Kidney (tissue), 14 donors: ENCODE results near the gene PCDHB11. TPM values are rescaled to one million over a fixed set of nuclear protein-coding genes. Genes with fewer than 3 reads are reported as not detected.
"Not testable (repeated sequence)": the region's sequence is repeated elsewhere in the genome, so short reads cannot be mapped to it uniquely, and the experiment has no call there.

Experiments used
- DNase-seq, 5 donors: peaks; one replicate each; pipeline ENCODE4 v3.0.0-alpha.2; 2013 to 2020
- FAIRE-seq: peaks from 2 replicates; lab custom pipeline; 2012; peaks lifted over from hg19 to GRCh38; lab: Jason Lieb, UNC
- H3K27ac ChIP-seq, 2 donors: one replicate each; pipeline ENCODE4 v1.7.0; 2013; ENCODE audit warnings: low read depth in 2 of 2, low read length in 2 of 2, inconsistent platforms in 1 of 2
- H3K27me3 ChIP-seq: one replicate; pipeline ENCODE4 v1.7.1; 2013; ENCODE audit warnings: low read length, inconsistent platforms; ENCODE audit not compliant: control insufficient read depth, insufficient read depth
- H3K36me3 ChIP-seq, 3 donors: one replicate each; pipeline versions ENCODE4 v1.7.0 to v1.7.1; 2013; ENCODE audit warnings: low read length in 3 of 3, control low read depth in 1 of 3, inconsistent platforms in 1 of 3; ENCODE audit not compliant: insufficient read depth in 3 of 3, control insufficient read depth in 2 of 3
- H3K4me1 ChIP-seq, 3 donors: one replicate each; pipeline versions ENCODE4 v1.7.0 to v1.7.1; 2013; ENCODE audit warnings: low read length in 3 of 3, inconsistent platforms in 1 of 3, low read depth in 1 of 3; ENCODE audit not compliant: control insufficient read depth in 2 of 3, insufficient read depth in 2 of 3
- H3K4me3 ChIP-seq, 3 donors: one replicate each; pipeline versions ENCODE4 v1.7.0 to v1.8.1; 2013; ENCODE audit warnings: low read length in 3 of 3, control low read depth in 1 of 3, inconsistent platforms in 1 of 3
- H3K9ac ChIP-seq, 3 donors: one replicate each; pipeline versions ENCODE4 v1.7.0 to v1.7.1; 2013; ENCODE audit warnings: low read length in 3 of 3, control low read depth in 1 of 3, inconsistent platforms in 1 of 3
- H3K9me3 ChIP-seq, 3 donors: one replicate each; pipeline versions ENCODE4 v1.7.0 to v1.7.1; 2013; ENCODE audit warnings: low read length in 3 of 3, control low read depth in 1 of 3, inconsistent platforms in 1 of 3; ENCODE audit not compliant: control insufficient read depth in 2 of 3, insufficient read depth in 1 of 3
- CTCF ChIP-seq: IDR thresholded peaks from 3 replicates; pipeline ENCODE4 v1.5.1; 2012; ENCODE audit warnings: mild to moderate bottlenecking, moderate library complexity, borderline replicate concordance; ENCODE audit not compliant: insufficient read depth; ENCODE audit errors: extremely low read depth
- intact Hi-C: fragments of 100-400 bp; cut with DNase I; formaldehyde crosslinking; loops from one replicate; pipeline ENCODE4 v1.11.1; 2022
- polyA plus RNA-seq: library from polyadenylated mRNA; stranded (reverse); fragments of 350-450 nt; fragmentation: Illumina TruSeq; extraction: RNeasy Lipid Tissue Mini Kit (QIAGEN cat#74804); gene quantifications from one replicate; pipeline ENCODE4 v1.2.3, GENCODE V29; 2014; ENCODE audit warnings: low read depth, low replicate concordance; ENCODE audit not compliant: insufficient read depth
- total RNA-seq: library from RNA; stranded (reverse); fragmentation: NEBNext Ultra II Directional; extraction: Animal tissue kit (Norgen Biotek cat#: 25700); gene quantifications from one replicate; pipeline ENCODE4 v1.2.1, GENCODE V29; 2021
- donor health status: control.
- donor health status: control.
- donor health status: control.
- donor health status: control.
- donor health status: control.
- donor health status: DM: yes; HTN: yes; CAD: no.
- donor health status: Normal renal cell carcinoma (clear cell type).

The PCDHB11 gene
- total and polyA plus RNA-seq, 2 donors from 2014 or later: 0.47 to 4.3 TPM

GRCh38 chr5:141236516-141237313 is 37.3 kb downstream of the PCDHB11 start:
- DNase-seq (no peak), FAIRE-seq (no peak)
- no peaks in the 10 kb centered on the region for H3K36me3 ChIP-seq
- no peak overlapping the region for H3K4me3 ChIP-seq
- intact Hi-C loops: no loop called here
- H3K9ac ChIP-seq: no peak overlapping the region
- no peaks in the 10 kb centered on the region for H3K4me1 ChIP-seq
- TF ChIP-seq CTCF: no peak
- H3K9me3 ChIP-seq: peaks cover 2 to 76% (median 38%) of the 10 kb centered on the region in 3 donors
- no peak overlapping the region for H3K27ac ChIP-seq
- no peaks in the 10 kb centered on the region for H3K27me3 ChIP-seq

- intact Hi-C loops: no loop called here
- DNase-seq: no peak
Observed at GRCh38 chr5:141241496-141241895, 42.1 kb downstream of the PCDHB11 start.

GRCh38 chr5:141245250-141245717 is 45.9 kb downstream of the PCDHB11 start, which contains the start of gene PCDHB15:
PCDHB15 (plus strand) TSS chr5:141245395; CDS start chr5:141245579, 184 bp downstream.
- H3K27me3 ChIP-seq: no peaks in the 10 kb centered on the region
- no peaks in the 10 kb centered on the region for H3K36me3 ChIP-seq
- peaks cover 0 to 80% (median 30%) of the 10 kb centered on the region in 3 donors for H3K9me3 ChIP-seq
- no peak within 1 kb of the TSS for H3K27ac ChIP-seq
- intact Hi-C loops: no loop called here
- no peak for FAIRE-seq
- peak in 3 of 5 donors; percentile 24 to 54 (median 45) for DNase-seq
- no peaks in the 10 kb centered on the region for H3K4me1 ChIP-seq
- TF ChIP-seq CTCF: peak; percentile 9
- H3K4me3 ChIP-seq: peak within 1 kb of the TSS; percentile 41 to 60 (median 43)
- peak within 1 kb of the TSS in 1 of 3 donors; percentile 40 for H3K9ac ChIP-seq

More at GRCh38 chr5:141241496-141241895, 42.1 kb downstream of the PCDHB11 start:
- no peak overlapping the region for H3K27ac ChIP-seq
- H3K9ac ChIP-seq: no peak overlapping the region
- H3K4me3 ChIP-seq: no peak overlapping the region
- no peaks in the 10 kb centered on the region for H3K36me3 ChIP-seq
- FAIRE-seq: no peak
- no peak for TF ChIP-seq CTCF
- H3K4me1 ChIP-seq: no peaks in the 10 kb centered on the region
- peaks cover 0 to 80% (median 39%) of the 10 kb centered on the region in 3 donors for H3K9me3 ChIP-seq
- no peaks in the 10 kb centered on the region for H3K27me3 ChIP-seq

GRCh38 chr5:141246971-141247370 is 47.5 kb downstream of the PCDHB11 start:
- intact Hi-C loops, FAIRE-seq, H3K9ac ChIP-seq, H3K27me3 ChIP-seq, H3K36me3 ChIP-seq, H3K4me1 ChIP-seq, H3K27ac ChIP-seq, H3K4me3 ChIP-seq, DNase-seq: not testable (repeated sequence)
- H3K9me3 ChIP-seq: peaks cover 0 to 83% (median 34%) of the 10 kb centered on the region in 3 donors

GRCh38 chr5:141247434-141247833 is 48.0 kb downstream of the PCDHB11 start:
- intact Hi-C loops, FAIRE-seq, DNase-seq, H3K27ac ChIP-seq, H3K9ac ChIP-seq, H3K4me1 ChIP-seq, H3K27me3 ChIP-seq, H3K36me3 ChIP-seq, H3K4me3 ChIP-seq: not testable (repeated sequence)
- peaks cover 0 to 82% (median 32%) of the 10 kb centered on the region in 3 donors for H3K9me3 ChIP-seq
